Measurements from ENCODE around the gene CARD11.

Gene CARD11

DNA sequence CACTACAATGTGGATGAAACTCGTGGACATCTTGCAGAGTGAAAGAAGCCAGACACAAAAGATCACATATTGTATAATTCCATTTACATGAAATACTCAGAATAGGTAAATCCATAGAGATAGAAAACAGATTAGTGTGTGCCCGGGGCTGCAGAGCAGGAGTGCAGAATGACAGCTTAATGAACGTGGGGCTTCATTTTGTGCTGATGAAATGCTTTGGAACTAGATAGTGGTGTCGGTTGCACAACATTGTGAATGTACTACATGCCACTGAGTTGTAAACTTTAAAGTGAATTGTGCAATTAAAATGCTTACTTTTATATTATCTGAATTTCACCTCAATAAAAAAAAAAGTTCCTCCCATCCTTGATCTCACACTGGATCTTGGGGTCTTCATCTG is 31.8 kb upstream of the CARD11 start:
- Histone ChIP-seq H3K9me3 (ENCODE audit: insufficient read depth, low read depth, low read length) (no peaks in the 10 kb centered on the region; the same call in 1 of the 2 replicates), H3K4me3 (ENCODE audit: low read length) (no peak overlapping the region), H3K27ac (ENCODE audit: low read length) (no peak overlapping the region), H3K9ac (ENCODE audit: low read depth, low read length) (no peak overlapping the region), H3K27me3 (ENCODE audit: insufficient read depth, low read length) (no peaks in the 10 kb centered on the region), H3K36me3 (ENCODE audit: insufficient read depth, low read depth, low read length) (no peaks in the 10 kb centered on the region), H3K4me1 (ENCODE audit: insufficient read depth, low read length) (no peaks in the 10 kb centered on the region; the same call in 1 of the 2 replicates)

DNA sequence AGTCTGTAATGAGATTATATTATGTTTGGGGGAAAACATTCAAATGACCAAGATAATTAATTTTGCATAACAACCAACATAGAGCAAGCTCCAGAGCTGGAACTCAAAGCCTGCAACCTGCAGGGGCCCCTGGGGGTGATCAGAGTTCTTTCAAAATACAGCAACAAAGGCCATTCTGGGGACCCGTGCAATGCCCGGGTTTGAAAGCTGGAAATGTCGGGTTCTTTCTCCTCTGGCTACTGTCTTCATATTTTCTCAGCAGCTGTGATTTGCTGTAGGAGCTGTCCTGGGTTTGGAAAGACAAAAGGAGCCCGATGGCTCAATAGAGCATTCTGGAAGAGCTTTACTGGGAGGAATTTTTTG is 30.8 kb upstream of the CARD11 start:
- Histone ChIP-seq H3K4me3 (ENCODE audit: low read length) (no peak overlapping the region), H3K36me3 (ENCODE audit: insufficient read depth, low read depth, low read length) (no peaks in the 10 kb centered on the region), H3K9me3 (ENCODE audit: insufficient read depth, low read depth, low read length) (no peaks in the 10 kb centered on the region; the same call in 1 of the 2 replicates), H3K4me1 (ENCODE audit: insufficient read depth, low read length) (no peaks in the 10 kb centered on the region; the same call in 1 of the 2 replicates), H3K9ac (ENCODE audit: low read depth, low read length) (no peak overlapping the region), H3K27me3 (ENCODE audit: insufficient read depth, low read length) (no peaks in the 10 kb centered on the region), H3K27ac (ENCODE audit: low read length) (no peak overlapping the region)

DNA sequence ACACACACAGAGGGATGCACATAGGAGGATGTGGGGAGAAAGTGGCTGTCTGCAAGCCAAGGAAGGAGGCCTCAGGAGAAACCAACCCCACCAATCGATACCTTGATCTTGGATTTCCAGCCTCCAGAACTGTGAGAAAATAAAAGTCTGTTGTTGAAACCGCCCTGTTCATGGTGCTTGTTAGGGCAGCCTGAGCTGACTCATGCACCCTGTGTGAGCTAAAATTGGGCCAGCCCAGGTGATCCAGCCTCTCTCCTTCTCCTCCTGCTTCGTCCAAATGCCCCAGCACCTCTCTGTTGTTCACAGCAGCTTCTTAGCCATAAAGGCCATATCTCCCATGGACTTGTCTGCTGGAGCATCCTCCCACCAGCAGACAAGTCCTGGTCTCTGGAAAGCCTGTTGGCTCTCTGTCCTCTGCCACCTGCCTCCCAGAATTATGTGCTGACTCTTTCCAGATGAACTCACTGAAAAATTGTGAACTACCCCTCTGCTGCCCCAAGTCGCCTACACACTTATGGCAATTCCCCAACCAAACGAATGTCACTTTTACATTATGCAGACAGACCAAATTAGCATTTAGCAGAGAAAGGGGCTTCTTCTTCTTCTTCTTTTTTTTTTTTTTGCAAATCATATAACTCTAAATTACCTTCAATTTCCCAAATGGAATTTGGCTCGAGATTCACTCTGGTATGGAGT is 30.2 kb upstream of the CARD11 start:
- Histone ChIP-seq H3K27ac (ENCODE audit: low read length) (no peak overlapping the region), H3K4me3 (ENCODE audit: low read length) (no peak overlapping the region), H3K36me3 (ENCODE audit: insufficient read depth, low read depth, low read length) (no peaks in the 10 kb centered on the region), H3K9me3 (ENCODE audit: insufficient read depth, low read depth, low read length) (no peaks in the 10 kb centered on the region; the same call in 1 of the 2 replicates), H3K27me3 (ENCODE audit: insufficient read depth, low read length) (no peaks in the 10 kb centered on the region), H3K4me1 (ENCODE audit: insufficient read depth, low read length) (no peaks in the 10 kb centered on the region; the same call in 1 of the 2 replicates), H3K9ac (ENCODE audit: low read depth, low read length) (no peak overlapping the region)

DNA sequence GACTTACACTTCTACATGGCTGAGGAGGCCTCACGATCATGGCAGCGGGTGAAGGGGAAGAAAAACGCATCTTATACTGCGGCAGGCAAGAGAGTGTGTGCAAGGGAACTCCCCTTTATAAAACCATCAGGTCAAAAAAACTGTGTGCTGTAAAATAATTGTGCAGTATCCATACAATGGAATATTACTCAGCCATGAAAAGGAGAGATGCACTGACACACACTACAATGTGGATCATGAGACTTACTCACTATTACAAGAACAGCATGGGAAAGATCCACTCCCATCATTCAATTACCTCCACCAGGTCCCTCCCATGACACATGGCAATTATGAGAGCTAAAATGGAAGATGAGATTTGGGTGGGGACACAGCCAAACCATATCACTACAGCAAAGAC is 27.2 kb upstream of the CARD11 start:
- Histone ChIP-seq H3K4me1 (ENCODE audit: insufficient read depth, low read length) (no peaks in the 10 kb centered on the region; the same call in 1 of the 2 replicates), H3K27ac (ENCODE audit: low read length) (no peak overlapping the region), H3K9me3 (ENCODE audit: insufficient read depth, low read depth, low read length) (no peaks in the 10 kb centered on the region; the same call in 1 of the 2 replicates), H3K4me3 (ENCODE audit: low read length) (no peak overlapping the region), H3K9ac (ENCODE audit: low read depth, low read length) (no peak overlapping the region), H3K36me3 (ENCODE audit: insufficient read depth, low read depth, low read length) (no peaks in the 10 kb centered on the region), H3K27me3 (ENCODE audit: insufficient read depth, low read length) (no peaks in the 10 kb centered on the region)

DNA sequence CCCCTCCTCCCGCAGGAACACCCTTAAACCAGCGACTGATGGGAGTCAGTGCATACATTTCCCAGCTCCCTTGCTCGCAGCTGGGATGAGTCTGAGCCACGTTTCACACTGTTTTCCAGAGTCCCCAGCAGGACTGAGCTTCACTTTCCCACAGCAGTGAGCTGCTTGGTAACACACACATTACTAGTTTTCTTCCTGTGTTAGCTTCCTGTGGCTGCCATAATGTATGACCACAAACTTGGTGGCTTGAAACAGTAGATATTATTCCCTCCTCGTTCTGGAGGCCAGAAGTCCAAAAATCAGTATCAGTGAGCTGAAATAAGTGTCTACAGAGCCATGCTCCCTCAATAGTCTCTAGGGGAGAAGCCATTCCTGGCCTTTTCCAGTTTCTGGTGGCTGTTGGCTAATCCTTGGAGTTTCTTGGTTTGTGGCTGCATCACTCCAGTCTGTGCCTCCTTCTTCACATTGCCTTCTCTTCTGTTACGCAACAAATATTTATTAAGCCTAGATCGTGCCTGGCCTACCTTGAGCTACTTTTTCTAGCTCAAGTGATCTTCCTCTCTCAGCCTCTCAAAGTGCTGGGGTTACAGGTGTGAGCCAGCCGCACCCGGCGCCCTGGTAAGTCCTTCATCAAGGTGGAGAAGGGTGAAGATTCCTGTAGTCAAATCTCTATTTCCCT is 26.2 kb upstream of the CARD11 start:
- no peaks in the 10 kb centered on the region; the same call in 1 of the 2 replicates for H3K4me1 ChIP-seq (ENCODE audit: insufficient read depth, low read length)
- H3K9ac ChIP-seq (ENCODE audit: low read depth, low read length): no peak overlapping the region
- no peak overlapping the region for H3K27ac ChIP-seq (ENCODE audit: low read length)
- no peak overlapping the region for H3K4me3 ChIP-seq (ENCODE audit: low read length)
- H3K9me3 ChIP-seq (ENCODE audit: insufficient read depth, low read depth, low read length): no peaks in the 10 kb centered on the region; the same call in 1 of the 2 replicates
- H3K36me3 ChIP-seq (ENCODE audit: insufficient read depth, low read depth, low read length): no peaks in the 10 kb centered on the region
- no peaks in the 10 kb centered on the region for H3K27me3 ChIP-seq (ENCODE audit: insufficient read depth, low read length)

DNA sequence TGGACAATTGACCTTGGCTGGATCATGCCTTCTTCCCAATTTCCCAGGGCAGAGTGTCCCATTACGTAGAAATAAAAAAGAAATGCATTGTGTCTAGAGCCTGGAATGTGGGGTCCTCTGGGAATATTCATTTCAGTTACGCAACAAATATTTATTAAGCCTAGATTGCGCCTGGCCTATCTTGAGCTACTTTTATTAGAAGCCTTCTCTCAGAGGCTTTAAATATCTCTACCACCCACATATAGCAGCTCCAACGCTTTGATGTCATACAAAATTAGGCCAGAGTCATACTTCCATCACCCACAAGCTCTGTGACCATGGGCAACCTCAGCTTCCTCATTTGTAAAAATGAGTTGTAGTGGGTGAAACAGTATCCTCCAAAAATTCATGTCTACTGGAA is 24.9 kb upstream of the CARD11 start:
- Histone ChIP-seq H3K9ac (ENCODE audit: low read depth, low read length) (no peak overlapping the region), H3K9me3 (ENCODE audit: insufficient read depth, low read depth, low read length) (no peaks in the 10 kb centered on the region; the same call in 1 of the 2 replicates), H3K4me3 (ENCODE audit: low read length) (no peak overlapping the region), H3K4me1 (ENCODE audit: insufficient read depth, low read length) (no peaks in the 10 kb centered on the region; the same call in 1 of the 2 replicates), H3K27ac (ENCODE audit: low read length) (no peak overlapping the region), H3K36me3 (ENCODE audit: insufficient read depth, low read depth, low read length) (no peaks in the 10 kb centered on the region), H3K27me3 (ENCODE audit: insufficient read depth, low read length) (no peaks in the 10 kb centered on the region)

DNA sequence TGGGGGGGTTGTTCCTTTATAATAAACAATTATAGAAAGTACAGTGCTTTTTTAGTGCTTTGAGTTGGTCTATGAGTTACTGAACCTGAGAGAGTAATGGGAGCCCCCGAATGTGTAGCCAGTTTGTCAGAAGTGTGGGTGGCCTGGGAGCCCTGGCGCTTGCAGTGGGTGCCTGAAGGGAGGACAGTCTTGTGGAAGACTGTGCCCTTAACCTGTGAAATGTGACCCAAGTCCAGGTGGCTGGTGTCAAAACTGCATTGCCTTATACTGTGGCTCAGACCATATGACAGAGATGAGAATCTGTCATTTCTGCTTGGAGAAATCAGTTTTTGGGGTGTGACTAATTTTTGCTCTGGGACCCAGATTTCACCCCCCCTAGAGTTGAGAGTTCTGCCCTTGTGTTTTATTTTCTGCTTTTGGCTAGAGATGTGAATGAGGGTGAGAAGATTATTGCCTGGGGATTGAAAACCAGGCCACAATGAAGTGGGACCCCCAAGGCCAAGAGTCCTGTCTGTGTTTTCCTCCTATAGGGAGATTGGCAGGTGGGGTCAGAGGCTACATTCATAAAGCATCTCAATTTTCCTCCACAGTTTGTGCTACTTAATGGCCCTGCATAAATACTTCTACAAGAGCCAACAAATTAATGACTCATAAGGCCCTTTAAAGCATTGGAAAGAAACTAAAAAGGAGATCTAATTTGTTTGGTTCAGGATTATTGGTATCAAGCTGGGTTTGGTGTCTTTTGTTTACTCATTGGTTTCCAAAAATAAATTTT is 24.1 kb upstream of the CARD11 start:
- Histone ChIP-seq H3K4me1 (ENCODE audit: insufficient read depth, low read length) (no peaks in the 10 kb centered on the region; the same call in 1 of the 2 replicates), H3K27ac (ENCODE audit: low read length) (no peak overlapping the region), H3K36me3 (ENCODE audit: insufficient read depth, low read depth, low read length) (no peaks in the 10 kb centered on the region), H3K4me3 (ENCODE audit: low read length) (no peak overlapping the region), H3K9me3 (ENCODE audit: insufficient read depth, low read depth, low read length) (no peaks in the 10 kb centered on the region; the same call in 1 of the 2 replicates), H3K27me3 (ENCODE audit: insufficient read depth, low read length) (no peaks in the 10 kb centered on the region), H3K9ac (ENCODE audit: low read depth, low read length) (no peak overlapping the region)

DNA sequence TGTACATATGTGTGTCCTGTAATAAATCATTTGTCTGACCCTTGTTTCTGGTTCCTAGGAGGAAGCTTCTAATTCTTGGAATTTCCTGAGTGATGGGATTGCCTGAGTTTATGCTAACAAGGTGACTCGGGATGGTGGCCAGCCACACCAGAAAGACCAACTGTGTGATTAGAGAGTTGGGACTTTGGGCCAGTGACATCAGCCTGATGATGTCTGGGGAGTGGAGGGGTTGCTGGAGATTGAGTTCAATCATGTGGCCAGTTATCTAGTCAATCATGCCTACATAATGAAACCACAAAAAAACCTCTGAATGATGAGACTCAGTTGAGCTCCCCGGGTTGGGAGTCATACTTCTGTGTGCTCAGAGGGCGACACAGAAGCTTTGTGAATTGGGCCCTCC is 23.5 kb upstream of the CARD11 start:
- H3K4me3 ChIP-seq (ENCODE audit: low read length): no peak overlapping the region
- no peaks in the 10 kb centered on the region for H3K36me3 ChIP-seq (ENCODE audit: insufficient read depth, low read depth, low read length)
- no peak overlapping the region for H3K27ac ChIP-seq (ENCODE audit: low read length)
- no peaks in the 10 kb centered on the region; the same call in 1 of the 2 replicates for H3K9me3 ChIP-seq (ENCODE audit: insufficient read depth, low read depth, low read length)
- H3K27me3 ChIP-seq (ENCODE audit: insufficient read depth, low read length): no peaks in the 10 kb centered on the region
- no peak overlapping the region for H3K9ac ChIP-seq (ENCODE audit: low read depth, low read length)
- H3K4me1 ChIP-seq (ENCODE audit: insufficient read depth, low read length): no peaks in the 10 kb centered on the region; the same call in 1 of the 2 replicates

DNA sequence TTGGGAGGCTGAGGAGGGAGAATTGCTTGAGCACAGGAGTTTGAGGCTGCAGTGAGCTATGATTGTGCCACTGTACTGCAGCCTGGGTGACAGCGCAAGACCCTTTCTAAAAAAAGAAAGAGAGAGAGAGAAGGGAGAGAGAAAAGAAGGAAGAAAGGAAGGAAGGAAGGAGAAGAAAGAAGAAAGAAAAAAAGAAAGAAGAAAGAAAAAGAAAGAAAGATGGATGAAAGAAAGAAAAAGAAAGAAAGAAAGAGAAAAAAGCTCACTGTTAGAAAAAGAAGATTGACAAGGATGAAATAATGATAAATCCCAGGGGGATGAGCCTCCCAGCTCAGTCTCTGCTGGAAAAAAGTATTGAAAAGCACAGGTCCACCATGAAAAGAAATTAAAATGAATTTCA is 22.8 kb upstream of the CARD11 start:
- no peaks in the 10 kb centered on the region for H3K36me3 ChIP-seq (ENCODE audit: insufficient read depth, low read depth, low read length)
- H3K9ac ChIP-seq (ENCODE audit: low read depth, low read length): no peak overlapping the region
- H3K27me3 ChIP-seq (ENCODE audit: insufficient read depth, low read length): no peaks in the 10 kb centered on the region
- H3K4me1 ChIP-seq (ENCODE audit: insufficient read depth, low read length): no peaks in the 10 kb centered on the region; the same call in 1 of the 2 replicates
- H3K9me3 ChIP-seq (ENCODE audit: insufficient read depth, low read depth, low read length): no peaks in the 10 kb centered on the region; the same call in 1 of the 2 replicates
- H3K4me3 ChIP-seq (ENCODE audit: low read length): no peak overlapping the region
- no peak overlapping the region for H3K27ac ChIP-seq (ENCODE audit: low read length)

DNA sequence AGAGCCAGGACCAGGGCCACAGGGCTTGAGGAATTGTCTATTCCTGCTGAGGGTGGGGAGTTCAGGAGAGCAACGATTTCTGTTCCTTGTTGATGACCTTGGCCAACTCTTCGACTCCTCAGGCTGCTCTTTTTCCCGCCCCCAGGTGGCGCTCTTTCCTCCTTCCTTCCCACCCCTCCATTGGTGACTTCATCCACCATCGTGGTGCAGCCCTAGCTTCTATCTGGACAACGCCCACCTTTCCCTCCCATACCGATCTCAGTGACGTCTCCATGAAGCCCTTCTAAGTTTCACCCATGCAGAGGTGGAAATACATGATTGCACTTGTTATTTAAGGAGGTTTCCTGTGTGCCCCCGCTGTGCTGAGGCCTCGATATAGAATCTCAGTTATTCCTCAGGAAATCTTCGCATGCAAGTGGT is 22.1 kb upstream of the CARD11 start:
- Histone ChIP-seq H3K36me3 (ENCODE audit: insufficient read depth, low read depth, low read length) (no peaks in the 10 kb centered on the region), H3K9me3 (ENCODE audit: insufficient read depth, low read depth, low read length) (no peaks in the 10 kb centered on the region; the same call in 1 of the 2 replicates), H3K27me3 (ENCODE audit: insufficient read depth, low read length) (no peaks in the 10 kb centered on the region), H3K27ac (ENCODE audit: low read length) (no peak overlapping the region), H3K4me1 (ENCODE audit: insufficient read depth, low read length) (no peaks in the 10 kb centered on the region; the same call in 1 of the 2 replicates), H3K9ac (ENCODE audit: low read depth, low read length) (no peak overlapping the region), H3K4me3 (ENCODE audit: low read length) (no peak overlapping the region)

DNA sequence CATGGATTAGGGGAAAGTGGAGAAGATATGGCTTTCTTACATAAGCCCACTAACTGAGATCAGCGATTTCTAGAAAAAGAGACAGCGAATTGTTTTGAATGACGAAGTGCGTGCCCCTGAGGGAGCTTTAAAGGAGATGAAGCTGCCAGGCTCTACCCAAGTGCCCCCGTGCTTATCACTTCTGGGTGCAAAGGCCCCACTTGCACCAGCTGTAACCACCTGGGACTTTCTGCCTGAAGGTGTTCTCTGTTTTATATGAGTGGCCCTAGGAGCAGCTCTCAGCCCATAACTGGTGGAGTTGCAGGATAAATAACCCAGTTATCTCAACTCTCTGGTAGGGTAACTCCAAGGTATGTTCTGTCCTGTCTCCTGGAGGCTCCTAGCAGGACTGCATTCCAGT is 20.4 kb upstream of the CARD11 start:
- no peaks in the 10 kb centered on the region for H3K36me3 ChIP-seq (ENCODE audit: insufficient read depth, low read depth, low read length)
- no peak overlapping the region for H3K4me3 ChIP-seq (ENCODE audit: low read length)
- H3K9ac ChIP-seq (ENCODE audit: low read depth, low read length): no peak overlapping the region
- no peak overlapping the region for H3K27ac ChIP-seq (ENCODE audit: low read length)
- H3K27me3 ChIP-seq (ENCODE audit: insufficient read depth, low read length): no peaks in the 10 kb centered on the region
- H3K4me1 ChIP-seq (ENCODE audit: insufficient read depth, low read length): no peaks in the 10 kb centered on the region; the same call in 1 of the 2 replicates
- H3K9me3 ChIP-seq (ENCODE audit: insufficient read depth, low read depth, low read length): no peaks in the 10 kb centered on the region

All from iPS-20b (cell line).